IMR-90 (cell line): ENCODE results near the gene RET. TPM values are rescaled to one million over a fixed set of nuclear protein-coding genes. Genes with fewer than 3 reads are reported as not detected.

ENCODE experiments used
- ATAC-seq: fragments of 200-7000 bp; cut with Tn5 transposase; 2 replicates; pipeline ENCODE4 v1.9.1; 2020; ENCODE audit warnings: low read depth, mild to moderate bottlenecking, moderate library complexity
- BruUV-seq: library from RNA; stranded (reverse); fragments of 400-500 nt; replicated peaks from 2 replicates; lab custom pipeline; 2021; lab: Mats Ljungman, UMichigan
- CTCF ChIA-PET: fragments of 300-600 bp; formaldehyde crosslinking; extraction: SDS; loops from one replicate; lab custom pipeline; 2021; ENCODE audit warnings: antibody characterized with exemption; lab: Yijun Ruan, JAX
- POLR2A ChIA-PET: fragments of 300-600 bp; sonication (Branson Sonifier 250); formaldehyde crosslinking; loops from one replicate; lab custom pipeline; 2022; ENCODE audit warnings: antibody characterized with exemption; ENCODE audit not compliant: unreplicated experiment; lab: Charles Lee
- DNase-seq: peaks from one replicate; pipeline ENCODE4 v3.0.0; 2013
- H2AFZ ChIP-seq: replicated peaks from 2 replicates; pipeline ENCODE3; 2013; ENCODE audit warnings: low read length, mild to moderate bottlenecking; ENCODE audit not compliant: poor library complexity
- H2AK5ac ChIP-seq: 2 replicates; pipeline ENCODE4 v1.6.1; 2013; ENCODE audit warnings: low read depth, low read length, inconsistent platforms
- H2AK9ac ChIP-seq: replicated peaks from 2 replicates; pipeline ENCODE3; 2013; ENCODE audit warnings: mild to moderate bottlenecking, low read depth, low read length, moderate library complexity; ENCODE audit not compliant: poor library complexity
- H2BK120ac ChIP-seq: 2 replicates; pipeline ENCODE4 v1.6.1; 2013; ENCODE audit warnings: low read depth, low read length, inconsistent platforms
- H2BK15ac ChIP-seq: 3 replicates; pipeline ENCODE4 v1.6.1; 2013; ENCODE audit warnings: low read depth, low read length, inconsistent platforms
- H2BK20ac ChIP-seq: 2 replicates; pipeline ENCODE4 v1.6.1; 2013; ENCODE audit warnings: low read depth, mild to moderate bottlenecking, inconsistent platforms, low read length, moderate library complexity
- H2BK5ac ChIP-seq: 2 replicates; pipeline ENCODE4 v1.6.1; 2013; ENCODE audit warnings: mild to moderate bottlenecking, low read depth, low read length, inconsistent platforms; ENCODE audit not compliant: poor library complexity, severe bottlenecking
- H3K14ac ChIP-seq: replicated peaks from 2 replicates; pipeline ENCODE4 v1.6.1; 2013; ENCODE audit warnings: low read depth, low read length, inconsistent platforms
- H3K18ac ChIP-seq: 2 replicates; pipeline ENCODE4 v1.6.1; 2013; ENCODE audit warnings: low read depth, low read length, control low read depth
- H3K23ac ChIP-seq: 2 replicates; pipeline ENCODE4 v1.6.1; 2013; ENCODE audit warnings: low read depth, low read length, inconsistent platforms
- H3K27ac ChIP-seq: 2 replicates; pipeline ENCODE4 v1.5.1; 2013; ENCODE audit warnings: mild to moderate bottlenecking, control low read depth, low read length; ENCODE audit not compliant: insufficient read depth
- H3K27me3 ChIP-seq: 2 replicates; pipeline ENCODE4 v1.6.1; 2013; ENCODE audit warnings: low read length; ENCODE audit not compliant: control insufficient read depth, insufficient read depth
- H3K36me3 ChIP-seq: 2 replicates; pipeline ENCODE4 v1.6.1; 2013; ENCODE audit warnings: low read length, mixed read lengths; ENCODE audit not compliant: control insufficient read depth, insufficient read depth
- H3K4ac ChIP-seq: 2 replicates; pipeline ENCODE4 v1.6.1; 2013; ENCODE audit warnings: low read depth, low read length, inconsistent platforms
- H3K4me1 ChIP-seq: 2 replicates; pipeline ENCODE4 v1.6.1; 2013; ENCODE audit warnings: low read length, mixed read lengths; ENCODE audit not compliant: control insufficient read depth, insufficient read depth
- H3K4me2 ChIP-seq: 2 replicates; pipeline ENCODE4 v1.6.1; 2013; ENCODE audit warnings: low read depth, mild to moderate bottlenecking, control low read depth, low read length, moderate library complexity
- H3K4me3 ChIP-seq: 2 replicates; pipeline ENCODE4 v1.5.1; 2013; ENCODE audit warnings: low read depth, mild to moderate bottlenecking, control low read depth, low read length, moderate library complexity; ENCODE audit not compliant: insufficient read depth
- H3K56ac ChIP-seq: 2 replicates; pipeline ENCODE4 v1.6.1; 2013; ENCODE audit warnings: low read length, inconsistent platforms; ENCODE audit not compliant: insufficient read depth; ENCODE audit errors: extremely low read depth
- H3K79me1 ChIP-seq, 2 experiments: 2 replicates each; pipeline ENCODE4 v1.6.1; 2013; ENCODE audit warnings: low read length in 2 of 2, inconsistent platforms in 1 of 2, low read depth in 1 of 2
- H3K9ac ChIP-seq: 2 replicates; pipeline ENCODE4 v1.6.1; 2013; ENCODE audit warnings: low read depth, low read length, control low read depth
- H3K9me1 ChIP-seq: 2 replicates; pipeline ENCODE4 v1.6.1; 2013; ENCODE audit warnings: low read length, inconsistent platforms; ENCODE audit not compliant: insufficient read depth
- H3K9me3 ChIP-seq: 2 replicates; pipeline ENCODE4 v1.6.1; 2013; ENCODE audit warnings: low read length; ENCODE audit not compliant: control insufficient read depth, insufficient read depth
- H4K20me1 ChIP-seq: 2 replicates; pipeline ENCODE4 v1.6.1; 2013; ENCODE audit warnings: low read length, inconsistent platforms; ENCODE audit not compliant: insufficient read depth
- H4K5ac ChIP-seq: 2 replicates; pipeline ENCODE4 v1.6.1; 2013; ENCODE audit warnings: mild to moderate bottlenecking, low read depth, low read length, control low read depth
- H4K8ac ChIP-seq, 2 experiments: 2 replicates each; pipeline ENCODE4 v1.6.1; 2013; ENCODE audit warnings: low read depth in 2 of 2, low read length in 2 of 2, control low read depth in 1 of 2, inconsistent platforms in 1 of 2
- H4K91ac ChIP-seq: 2 replicates; pipeline ENCODE4 v1.6.1; 2013; ENCODE audit warnings: low read depth, low read length, inconsistent platforms; ENCODE audit not compliant: insufficient read depth
- FOS ChIP-seq: fragments of 150-350 bp; IDR thresholded peaks from 2 replicates; pipeline ENCODE4 v1.6.1; 2016; ENCODE audit warnings: low read depth, low read length
- NFE2L2 ChIP-seq: fragments of 150-350 bp; IDR thresholded peaks from 2 replicates; pipeline ENCODE4 v1.6.1; 2016; ENCODE audit warnings: low read depth, mild to moderate bottlenecking, low read length
- POLR2A ChIP-seq: IDR thresholded peaks from 2 replicates; pipeline ENCODE4 v1.6.1; 2012; ENCODE audit warnings: mild to moderate bottlenecking, low read depth, low read length
- RCOR1 ChIP-seq: IDR thresholded peaks from 2 replicates; pipeline ENCODE4 v1.6.1; 2012; ENCODE audit warnings: mild to moderate bottlenecking, low read length, improper control_type of control experiment; ENCODE audit not compliant: insufficient replicate concordance
- WGBS, 2 experiments: methylation state at CpG; one replicate each; pipeline versions ENCODE4 v1.1.5 to v1.1.7; 2013; ENCODE audit warnings: missing lambda C conversion rate in 2 of 2; ENCODE audit not compliant: insufficient read length in 1 of 2; ENCODE audit errors: extremely low coverage in 2 of 2; 5-methylcytosine and 5-hydroxymethylcytosine counted together
- dilution Hi-C: fragments of 300-500 bp; cut with HindIII; formaldehyde crosslinking; loops from one replicate; pipeline ENCODE4 v1.14.3; 2018; ENCODE audit warnings: low sequenced_read_pairs; ENCODE audit not compliant: unreplicated experiment
- in situ Hi-C: fragments of 300-500 bp; cut with MboI; formaldehyde crosslinking; loops from 3 replicates; pipeline ENCODE4 v1.14.3; 2019; ENCODE audit warnings: low sequenced_read_pairs, inconsistent platforms, mixed read lengths
- intact Hi-C: fragments of 100-400 bp; cut with micrococcal nuclease; formaldehyde crosslinking; loops from 2 replicates; pipeline ENCODE4 v1.10.0; 2022
- polyA plus RNA-seq, 3 experiments: library from polyadenylated mRNA; depleted of rRNA; stranded (reverse); fragments of >200 nt; gene quantifications; 2 replicates each; pipeline ENCODE4 v1.2.3, GENCODE V29; 2012; ENCODE audit warnings: low replicate concordance in 1 of 3
- total RNA-seq: library from RNA; depleted of rRNA; stranded (reverse); fragments of >200 nt; gene quantifications from 2 replicates; pipeline ENCODE4 v1.2.3, GENCODE V29; 2012
- TF ChIP-seq, protein P1 (sequence below): conservative IDR thresholded peaks from 2 replicates; pipeline ENCODE4 v1.5.1; 2012; ENCODE audit warnings: mild to moderate bottlenecking, low read depth, low read length, improper control_type of control experiment

Gene RET
- total and polyA plus RNA-seq, 2 of the 4 experiments (the other 2 are of a cell fraction): 0.10 to 0.18 TPM

DNA sequence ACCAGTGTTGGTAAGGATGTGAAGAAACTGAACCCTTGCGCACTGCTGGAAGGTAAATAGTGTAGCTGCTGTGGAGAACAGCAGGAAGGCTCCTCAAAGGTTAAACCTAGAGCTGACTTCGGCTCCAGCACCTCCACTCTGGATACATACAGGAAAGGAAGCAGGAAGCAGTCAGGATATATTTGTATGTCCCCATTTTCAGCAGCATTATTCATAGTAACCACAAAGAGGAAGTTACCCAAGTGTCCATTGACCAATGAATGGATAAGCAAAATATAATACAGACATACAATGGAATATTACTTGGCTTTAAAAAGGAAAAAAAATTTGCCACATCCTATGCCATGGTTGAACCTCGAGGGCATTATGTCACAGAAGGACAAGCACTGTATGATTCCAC, 15.0 kb downstream of the RET start:
- Histone ChIP-seq H2BK20ac (no peak overlapping the region), H2AK9ac (no peak overlapping the region), H4K5ac (no peak overlapping the region), H3K9me1 (no peaks in the 10 kb centered on the region), H4K20me1 (no peaks in the 10 kb centered on the region), H4K91ac (no peak overlapping the region), H3K36me3 (no peaks in the 10 kb centered on the region), H3K4me2 (no peak overlapping the region), H2BK15ac (no peak overlapping the region), H3K14ac (no peak overlapping the region), H2AK5ac (no peak overlapping the region), H2BK120ac (no peak overlapping the region), H3K56ac (no peak overlapping the region), H2AFZ (no peak overlapping the region), H3K9me3 (no peaks in the 10 kb centered on the region), H3K23ac (no peak overlapping the region), H3K27ac (no peak overlapping the region), H3K27me3 (peaks cover 28% of the 10 kb centered on the region; the same call in 1 of the 2 replicates), H2BK5ac (no peak overlapping the region), H3K79me1 (no peaks in the 10 kb centered on the region), H3K4ac (no peak overlapping the region), H3K4me3 (no peak overlapping the region), H3K4me1 (no peaks in the 10 kb centered on the region), H4K8ac (no peak overlapping the region), H3K9ac (no peak overlapping the region), H3K18ac (no peak overlapping the region)
- dilution Hi-C loops (no loop called here), in situ Hi-C loops (no loop called here), intact Hi-C loops (no loop called here)
- CTCF ChIA-PET: interaction anchor here (0.6 kb wide), 3 partner anchors 39 to 255 kb away, joined by 3 to 7 read pairs (median 5); no protein-coding TSS in a partner anchor
- no peak for DNase-seq
- POLR2A ChIA-PET: no interaction called here
- no peak for ATAC-seq
- BruUV-seq: no TSS peak
- WGBS, 2 experiments: 50% methylated on average over 2 of the region's 3 CpGs; no CpG with 5 or more reads in 1 of the 2 experiments
- TF ChIP-seq NFE2L2: no peak
- no peak for TF ChIP-seq RCOR1
- TF ChIP-seq, protein P1, sequence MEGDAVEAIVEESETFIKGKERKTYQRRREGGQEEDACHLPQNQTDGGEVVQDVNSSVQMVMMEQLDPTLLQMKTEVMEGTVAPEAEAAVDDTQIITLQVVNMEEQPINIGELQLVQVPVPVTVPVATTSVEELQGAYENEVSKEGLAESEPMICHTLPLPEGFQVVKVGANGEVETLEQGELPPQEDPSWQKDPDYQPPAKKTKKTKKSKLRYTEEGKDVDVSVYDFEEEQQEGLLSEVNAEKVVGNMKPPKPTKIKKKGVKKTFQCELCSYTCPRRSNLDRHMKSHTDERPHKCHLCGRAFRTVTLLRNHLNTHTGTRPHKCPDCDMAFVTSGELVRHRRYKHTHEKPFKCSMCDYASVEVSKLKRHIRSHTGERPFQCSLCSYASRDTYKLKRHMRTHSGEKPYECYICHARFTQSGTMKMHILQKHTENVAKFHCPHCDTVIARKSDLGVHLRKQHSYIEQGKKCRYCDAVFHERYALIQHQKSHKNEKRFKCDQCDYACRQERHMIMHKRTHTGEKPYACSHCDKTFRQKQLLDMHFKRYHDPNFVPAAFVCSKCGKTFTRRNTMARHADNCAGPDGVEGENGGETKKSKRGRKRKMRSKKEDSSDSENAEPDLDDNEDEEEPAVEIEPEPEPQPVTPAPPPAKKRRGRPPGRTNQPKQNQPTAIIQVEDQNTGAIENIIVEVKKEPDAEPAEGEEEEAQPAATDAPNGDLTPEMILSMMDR: no peak
- no peak for TF ChIP-seq FOS
- TF ChIP-seq POLR2A: no peak
